B cell (primary cell): ENCODE data around the gene PRM2.

Experiments
- CTCF ChIP-seq: fragments of 200-600 bp; IDR thresholded peaks from one replicate; pipeline ENCODE4 v1.8.0; 2022; ENCODE audit warnings: antibody characterized with exemption, mild to moderate bottlenecking
- EZH2 ChIP-seq: IDR thresholded peaks from 2 replicates; pipeline ENCODE4 v1.6.1; 2012; ENCODE audit warnings: borderline replicate concordance, low read depth, mild to moderate bottlenecking, moderate library complexity, low read length; ENCODE audit not compliant: insufficient read depth, poor library complexity, severe bottlenecking

DNA sequence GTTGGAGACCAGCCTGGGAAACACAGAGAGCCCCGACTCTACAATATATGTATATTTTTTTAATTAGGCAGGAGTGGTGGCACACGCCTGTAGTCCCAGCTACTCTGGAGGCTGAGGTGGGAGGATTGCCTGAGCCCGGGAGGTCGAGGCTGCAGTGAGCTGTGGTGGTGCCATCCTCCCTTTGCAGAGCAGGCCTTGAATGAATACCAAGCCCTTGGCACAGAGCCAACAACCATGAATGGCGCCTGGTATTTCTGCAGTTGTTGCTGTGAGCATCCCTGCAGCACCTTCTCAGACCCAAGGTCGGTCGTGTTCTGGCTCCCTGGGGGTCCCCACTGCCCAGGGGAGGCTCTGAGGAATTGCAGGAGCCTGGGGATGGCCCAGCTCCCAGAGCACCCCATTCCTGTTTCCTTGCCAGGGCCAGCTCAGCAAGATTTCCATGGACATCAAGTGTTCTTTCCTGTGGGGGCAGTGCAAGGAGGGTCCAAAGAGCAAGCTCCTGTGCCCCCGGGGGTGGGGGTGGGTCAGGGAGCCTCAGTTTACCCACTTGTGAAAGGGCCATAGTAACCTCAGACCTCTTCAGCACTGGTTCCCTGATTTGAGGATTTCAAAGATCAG is 43.4 kb upstream of the PRM2 start:
- TF ChIP-seq CTCF = no peak
- TF ChIP-seq EZH2 = no peak
